SK-N-DZ (cell line): ENCODE results near the gene CA10.

Experiments
- DNase-seq: peaks from one replicate; pipeline ENCODE4 v3.0.0-alpha.2; 2015; ENCODE audit warnings: low spot score

Gene CA10

GRCh38 chr17:51730303-51731050, 428.0 kb downstream of the CA10 start:
- no peak for DNase-seq

GRCh38 chr17:51725185-51725584, 433.3 kb downstream of the CA10 start:
- no peak for DNase-seq

- DNase-seq, result no peak
Observed at GRCh38 chr17:51724043-51724580, 434.4 kb downstream of the CA10 start.

- DNase-seq, result no peak
Observed at GRCh38 chr17:51722994-51723393, 435.5 kb downstream of the CA10 start.

GRCh38 chr17:51721730-51722129, 436.8 kb downstream of the CA10 start:
- no peak for DNase-seq

GRCh38 chr17:51720439-51720838, 438.1 kb downstream of the CA10 start:
- no peak for DNase-seq

- DNase-seq, result no peak
Observed at GRCh38 chr17:51718983-51719382, 439.5 kb downstream of the CA10 start.

GRCh38 chr17:51711581-51711980, 446.9 kb downstream of the CA10 start:
- no peak for DNase-seq

- DNase-seq, result no peak
Observed at GRCh38 chr17:51710634-51710979, 447.9 kb downstream of the CA10 start.

GRCh38 chr17:51709694-51710633, 448.6 kb downstream of the CA10 start:
- DNase-seq, result no peak

GRCh38 chr17:51707216-51707615, 451.3 kb downstream of the CA10 start:
- DNase-seq, result no peak

- DNase-seq, result no peak
Observed at GRCh38 chr17:51706093-51706492, 452.4 kb downstream of the CA10 start.

GRCh38 chr17:51703361-51704341, 454.9 kb downstream of the CA10 start:
- no peak for DNase-seq

- no peak for DNase-seq
Observed at GRCh38 chr17:51702963-51703360, 455.6 kb downstream of the CA10 start.

GRCh38 chr17:51701501-51701900, 457.0 kb downstream of the CA10 start:
- no peak for DNase-seq

- no peak for DNase-seq
Observed at GRCh38 chr17:51700011-51700760, 458.3 kb downstream of the CA10 start.

- no peak for DNase-seq
Observed at GRCh38 chr17:51699303-51699702, 459.2 kb downstream of the CA10 start.

GRCh38 chr17:51692917-51693316, 465.6 kb downstream of the CA10 start:
- DNase-seq, result no peak

GRCh38 chr17:51687887-51688286, 470.6 kb downstream of the CA10 start:
- DNase-seq, result no peak

- DNase-seq, result no peak
Observed at GRCh38 chr17:51685287-51685909, 473.1 kb downstream of the CA10 start.
